Sigmoid colon (tissue), 7 donors: ENCODE data around the gene NTN1. TPM values are rescaled to one million over a fixed set of nuclear protein-coding genes. Genes with fewer than 3 reads are reported as not detected.

ENCODE experiments used
- DNase-seq: peaks from one replicate; pipeline ENCODE4 v3.0.0-alpha.2; 2019
- H3K27ac ChIP-seq, 4 donors: fragments of 200-600 bp; sonication (generic); one replicate each; pipeline ENCODE4 v1.5.1; 2016 to 2019; ENCODE audit warnings: mild to moderate bottlenecking in 1 of 4
- H3K27me3 ChIP-seq, 3 donors: fragments of 200-600 bp; sonication (generic); one replicate each; pipeline ENCODE4 v1.5.1; 2019; ENCODE audit warnings: mild to moderate bottlenecking in 1 of 3
- H3K36me3 ChIP-seq, 4 donors: fragments of 200-600 bp; sonication (generic); one replicate each; pipeline ENCODE4 v1.5.1; 2016 to 2019
- H3K4me1 ChIP-seq, 4 donors: fragments of 200-600 bp; sonication (generic); one replicate each; pipeline ENCODE4 v1.5.1; 2017 to 2019
- H3K4me3 ChIP-seq, 4 donors: fragments of 200-600 bp; sonication (generic); one replicate each; pipeline ENCODE4 v1.5.1; 2017 to 2019; ENCODE audit warnings: mild to moderate bottlenecking in 2 of 4, moderate library complexity in 1 of 4
- H3K9me3 ChIP-seq, 4 donors: fragments of 200-600 bp in 3 of 4; sonication (generic) in 3 of 4; one replicate each; pipeline versions ENCODE4 v1.5.1 to v1.6.1; 2013 to 2019
- CTCF ChIP-seq, 4 experiments: fragments of 450-650 bp in 3 of 4; fragments of 200-600 bp in 1 of 4; IDR thresholded peaks; one replicate each; pipeline ENCODE4 v1.5.1; 2016 to 2019; ENCODE audit warnings: antibody characterized with exemption in 4 of 4, mild to moderate bottlenecking in 3 of 4, moderate library complexity in 2 of 4
- EP300 ChIP-seq, 4 donors: sonication (generic); formaldehyde crosslinking; IDR thresholded peaks; one replicate each; pipeline ENCODE4 v1.6.1; 2017; ENCODE audit warnings: antibody characterized with exemption in 4 of 4
- POLR2A ChIP-seq, 2 donors: fragments of 450-650 bp; IDR thresholded peaks; one replicate each; pipeline ENCODE4 v1.6.1; 2016; ENCODE audit warnings: antibody characterized with exemption in 2 of 2, mild to moderate bottlenecking in 2 of 2, moderate library complexity in 2 of 2
- POLR2AphosphoS5 ChIP-seq, 4 donors: sonication (generic); formaldehyde crosslinking; IDR thresholded peaks; one replicate each; pipeline ENCODE4 v1.6.1; 2017; ENCODE audit warnings: antibody characterized with exemption in 4 of 4
- WGBS, 2 donors: extraction: QIAGEN DNeasy Blood & Tissue Kit; methylation state at CpG; one replicate each; pipeline ENCODE4 v1.1.7; 2013; 5-methylcytosine and 5-hydroxymethylcytosine counted together
- intact Hi-C: fragments of 100-400 bp; cut with DNase I; formaldehyde crosslinking; loops from one replicate; pipeline ENCODE4 v1.15.1; 2023
- polyA plus RNA-seq, 3 donors: library from polyadenylated mRNA; stranded (reverse); fragments of 200-250 nt; gene quantifications; one replicate each; pipeline ENCODE4 v1.2.3, GENCODE V29; 2013
- total RNA-seq, 4 donors: library from RNA; depleted of rRNA; stranded (reverse); fragments of >200 nt; gene quantifications; one replicate each; pipeline ENCODE4 v1.1.0, GENCODE V29; 2016
- donor health status: healthy with polysubstance abuse.
- donor health status: Bipolar disorder and iron deficiency.
- donor health status: healthy.

NTN1 gene
- total and polyA plus RNA-seq, 7 donors = 0.69 to 20.3 (median 10.5) TPM

- WGBS, 2 donors = 61 to 78% methylated on average over 7 of the region's 7 CpGs
These were observed 59.1 kb downstream of the NTN1 start for GRCh38 chr17:9080296-9080914.

DNA sequence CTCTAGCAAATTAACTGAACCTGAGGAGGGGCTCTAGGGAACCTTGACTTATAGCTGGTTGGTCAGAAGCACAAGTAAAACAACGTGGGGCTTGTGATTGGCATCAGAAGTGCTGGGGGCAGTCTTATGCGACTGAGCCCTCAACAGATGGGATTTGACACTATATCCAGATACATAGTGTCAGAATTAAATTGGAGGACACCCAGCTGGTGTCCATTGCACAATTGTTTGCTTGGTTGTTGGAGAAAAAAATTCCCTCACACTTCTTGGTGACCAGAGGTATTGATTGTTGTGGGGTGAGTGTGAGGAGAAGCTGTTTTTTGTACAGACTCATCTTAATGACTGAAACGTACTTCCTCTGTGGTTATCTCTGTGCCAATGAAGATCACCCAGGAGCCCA, 59.7 kb downstream of the NTN1 start:
- TF ChIP-seq POLR2A (IDR thresholded peaks at IDR 0.05) (no peak), POLR2AphosphoS5 (IDR thresholded peaks at IDR 0.05) (no peak), EP300 (IDR thresholded peaks at IDR 0.05) (no peak), CTCF (IDR thresholded peaks at IDR 0.05) (no peak)
- H3K4me3 ChIP-seq = no peak overlapping the region
- H3K4me1 ChIP-seq = no peaks in the 10 kb centered on the region
- no peak overlapping the region for H3K27ac ChIP-seq
- DNase-seq = no peak
- intact Hi-C loops = no loop called here
- H3K36me3 ChIP-seq = no peaks in the 10 kb centered on the region
- 49 to 62% methylated on average over 3 of the region's 3 CpGs for whole genome bisulfite sequencing, 2 donors
- no peaks in the 10 kb centered on the region for H3K9me3 ChIP-seq
- no peaks in the 10 kb centered on the region for H3K27me3 ChIP-seq

More at GRCh38 chr17:9080296-9080914, 59.1 kb downstream of the NTN1 start:
- Histone ChIP-seq H3K4me3 (no peak overlapping the region), H3K4me1 (no peaks in the 10 kb centered on the region), H3K27me3 (no peaks in the 10 kb centered on the region), H3K36me3 (no peaks in the 10 kb centered on the region), H3K27ac (no peak overlapping the region), H3K9me3 (no peaks in the 10 kb centered on the region)
- no peak for TF ChIP-seq POLR2A (IDR thresholded peaks at IDR 0.05)
- no peak for TF ChIP-seq EP300 (IDR thresholded peaks at IDR 0.05)
- TF ChIP-seq POLR2AphosphoS5 (IDR thresholded peaks at IDR 0.05) = no peak
- no peak for TF ChIP-seq CTCF (IDR thresholded peaks at IDR 0.05)
- no peak for DNase-seq
- intact Hi-C loops = no loop called here

DNA sequence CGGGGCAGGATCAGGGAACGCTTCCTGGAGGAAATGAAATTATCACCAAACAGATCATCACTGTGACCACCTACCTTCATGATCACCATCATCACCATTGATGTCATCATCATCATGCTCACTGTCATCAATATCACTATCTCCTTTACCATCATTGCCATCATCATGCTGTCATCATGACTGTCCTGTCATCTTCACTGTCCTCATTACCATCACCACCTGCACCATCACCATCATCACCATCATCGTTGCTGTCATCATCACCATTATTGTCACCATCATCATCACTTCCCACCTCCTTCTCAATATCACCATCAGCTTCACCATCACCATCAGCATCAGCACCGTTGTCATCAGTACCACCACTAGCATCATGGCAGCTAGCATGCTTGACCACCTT, 65.3 kb downstream of the NTN1 start:
- H3K27me3 ChIP-seq = no peaks in the 10 kb centered on the region
- no peaks in the 10 kb centered on the region for H3K9me3 ChIP-seq
- 91 to 95% methylated on average over 4 of the region's 4 CpGs for WGBS, 2 donors
- DNase-seq = no peak
- intact Hi-C loops = no loop called here
- H3K4me3 ChIP-seq = no peak overlapping the region
- TF ChIP-seq POLR2A (IDR thresholded peaks at IDR 0.05) = no peak
- no peak for TF ChIP-seq CTCF (IDR thresholded peaks at IDR 0.05)
- TF ChIP-seq POLR2AphosphoS5 (IDR thresholded peaks at IDR 0.05) = no peak
- TF ChIP-seq EP300 (IDR thresholded peaks at IDR 0.05) = no peak
- H3K36me3 ChIP-seq = no peaks in the 10 kb centered on the region
- no peak overlapping the region for H3K27ac ChIP-seq
- peaks cover 0 to 24% (median 5%) of the 10 kb centered on the region in 4 donors for H3K4me1 ChIP-seq

DNA sequence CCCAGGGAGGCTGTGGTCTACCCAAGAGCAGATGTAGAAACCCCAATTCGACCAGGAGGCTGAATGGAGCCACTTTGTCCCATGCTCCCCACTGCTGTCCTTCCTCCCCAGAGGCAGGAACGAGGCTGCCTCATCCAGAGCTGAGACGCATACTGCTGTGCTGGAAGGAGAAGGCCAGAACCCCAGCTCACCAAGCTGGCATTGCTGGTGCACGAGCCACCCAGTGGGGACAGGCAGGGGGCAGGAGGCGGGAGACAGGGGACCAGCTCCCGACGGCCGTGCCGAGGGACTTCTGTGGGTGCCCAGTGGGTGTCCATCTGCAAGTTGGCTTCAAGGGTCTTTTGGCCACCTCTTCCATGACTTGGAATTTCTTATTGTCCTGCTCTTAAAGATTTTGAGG, 66.6 kb downstream of the NTN1 start:
- Histone ChIP-seq H3K9me3 (no peaks in the 10 kb centered on the region), H3K27me3 (no peaks in the 10 kb centered on the region), H3K36me3 (no peaks in the 10 kb centered on the region), H3K27ac (no peak overlapping the region), H3K4me1 (peaks cover 0 to 25% (median 5%) of the 10 kb centered on the region in 4 donors), H3K4me3 (no peak overlapping the region)
- TF ChIP-seq CTCF (IDR thresholded peaks at IDR 0.05) (no peak), EP300 (IDR thresholded peaks at IDR 0.05) (no peak), POLR2AphosphoS5 (IDR thresholded peaks at IDR 0.05) (no peak), POLR2A (IDR thresholded peaks at IDR 0.05) (no peak)
- intact Hi-C loops = no loop called here
- WGBS, 2 donors = 81 to 85% methylated on average over 9 of the region's 9 CpGs
- no peak for DNase-seq
